ENCODE data around the gene CD93. TPM values are rescaled to one million over a fixed set of nuclear protein-coding genes. Genes with fewer than 3 reads are reported as not detected.

CD93 gene
- total RNA-seq, 1 donor from 2014 or later = 3.4 TPM

DNA sequence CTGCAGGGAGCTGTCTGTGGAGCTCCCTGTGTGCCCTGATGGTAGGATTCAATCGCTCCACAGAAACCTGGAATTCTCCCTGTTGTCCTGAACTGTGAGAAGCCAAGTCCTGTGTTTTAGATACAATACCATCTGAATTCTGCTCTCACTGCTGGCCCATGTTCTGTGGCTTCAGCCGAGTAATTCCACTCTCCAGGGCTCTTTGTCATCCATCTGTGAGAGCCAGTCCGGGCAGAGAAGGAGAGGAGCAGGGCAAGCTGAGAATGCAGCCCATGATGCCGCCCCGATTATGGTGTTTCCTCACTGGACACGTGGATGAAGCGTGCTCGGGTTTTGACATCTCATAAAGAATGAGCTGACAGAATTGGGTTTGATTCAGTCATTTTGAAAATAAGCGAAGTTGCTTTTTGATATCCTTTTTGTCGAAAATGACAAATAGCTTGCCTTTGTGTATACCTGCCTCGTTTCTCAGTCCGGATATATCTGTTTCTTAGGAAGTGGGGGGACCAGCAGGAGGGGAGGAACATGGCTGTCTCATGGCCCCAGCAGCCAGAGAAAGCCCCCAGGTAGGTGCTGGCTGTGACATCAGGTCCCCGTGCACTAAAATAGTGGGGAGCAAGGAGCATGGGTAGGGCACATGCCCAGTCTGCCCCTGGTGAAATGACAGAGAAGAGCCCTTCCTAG is 8.2 kb upstream of the CD93 start:
- peaks cover 2% of the 10 kb centered on the region for H3K27me3 Mint-ChIP-seq (ENCODE audit: low read depth)
- no peaks in the 10 kb centered on the region for H3K9me3 Mint-ChIP-seq (ENCODE audit: low read depth)
- no peak for DNase-seq (ENCODE audit: low spot score)

DNA sequence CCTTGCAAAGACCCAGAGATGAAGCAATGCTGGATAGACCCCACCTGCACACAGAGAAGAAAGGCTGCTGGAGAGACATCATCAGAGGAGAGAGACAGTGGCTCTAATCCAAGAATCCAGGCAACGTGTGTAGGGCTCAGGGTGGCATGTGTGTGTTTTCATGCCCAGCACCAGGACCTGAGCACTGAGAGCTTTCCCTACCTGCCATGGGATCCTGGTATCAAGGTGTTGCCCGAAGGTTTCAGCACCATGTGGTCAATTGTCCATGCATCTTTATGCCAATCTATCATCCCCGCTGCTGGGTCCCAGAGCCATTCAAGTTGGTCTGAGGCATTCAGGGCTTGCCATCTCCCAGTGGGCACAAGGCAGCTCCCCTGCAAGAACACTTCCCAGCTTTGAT is 7.5 kb upstream of the CD93 start:
- no peak overlapping the region for H3K4me3 Mint-ChIP-seq (ENCODE audit: unreplicated experiment)
- H3K27ac Mint-ChIP-seq (ENCODE audit: unreplicated experiment) = no peak overlapping the region
- peaks cover 1% of the 10 kb centered on the region for H3K36me3 Mint-ChIP-seq (ENCODE audit: low read depth)

More for the DNA sequence above, 8.2 kb upstream of the CD93 start:
- Mint-ChIP-seq H3K36me3 (ENCODE audit: low read depth) (peaks cover 1% of the 10 kb centered on the region), H3K4me1 (ENCODE audit: low read depth) (no peaks in the 10 kb centered on the region), H3K4me3 (ENCODE audit: unreplicated experiment) (no peak overlapping the region), H3K27ac (ENCODE audit: unreplicated experiment) (no peak overlapping the region)
- TF ChIP-seq, protein P1, sequence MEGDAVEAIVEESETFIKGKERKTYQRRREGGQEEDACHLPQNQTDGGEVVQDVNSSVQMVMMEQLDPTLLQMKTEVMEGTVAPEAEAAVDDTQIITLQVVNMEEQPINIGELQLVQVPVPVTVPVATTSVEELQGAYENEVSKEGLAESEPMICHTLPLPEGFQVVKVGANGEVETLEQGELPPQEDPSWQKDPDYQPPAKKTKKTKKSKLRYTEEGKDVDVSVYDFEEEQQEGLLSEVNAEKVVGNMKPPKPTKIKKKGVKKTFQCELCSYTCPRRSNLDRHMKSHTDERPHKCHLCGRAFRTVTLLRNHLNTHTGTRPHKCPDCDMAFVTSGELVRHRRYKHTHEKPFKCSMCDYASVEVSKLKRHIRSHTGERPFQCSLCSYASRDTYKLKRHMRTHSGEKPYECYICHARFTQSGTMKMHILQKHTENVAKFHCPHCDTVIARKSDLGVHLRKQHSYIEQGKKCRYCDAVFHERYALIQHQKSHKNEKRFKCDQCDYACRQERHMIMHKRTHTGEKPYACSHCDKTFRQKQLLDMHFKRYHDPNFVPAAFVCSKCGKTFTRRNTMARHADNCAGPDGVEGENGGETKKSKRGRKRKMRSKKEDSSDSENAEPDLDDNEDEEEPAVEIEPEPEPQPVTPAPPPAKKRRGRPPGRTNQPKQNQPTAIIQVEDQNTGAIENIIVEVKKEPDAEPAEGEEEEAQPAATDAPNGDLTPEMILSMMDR (IDR thresholded peaks at IDR 0.05) = no peak

DNA sequence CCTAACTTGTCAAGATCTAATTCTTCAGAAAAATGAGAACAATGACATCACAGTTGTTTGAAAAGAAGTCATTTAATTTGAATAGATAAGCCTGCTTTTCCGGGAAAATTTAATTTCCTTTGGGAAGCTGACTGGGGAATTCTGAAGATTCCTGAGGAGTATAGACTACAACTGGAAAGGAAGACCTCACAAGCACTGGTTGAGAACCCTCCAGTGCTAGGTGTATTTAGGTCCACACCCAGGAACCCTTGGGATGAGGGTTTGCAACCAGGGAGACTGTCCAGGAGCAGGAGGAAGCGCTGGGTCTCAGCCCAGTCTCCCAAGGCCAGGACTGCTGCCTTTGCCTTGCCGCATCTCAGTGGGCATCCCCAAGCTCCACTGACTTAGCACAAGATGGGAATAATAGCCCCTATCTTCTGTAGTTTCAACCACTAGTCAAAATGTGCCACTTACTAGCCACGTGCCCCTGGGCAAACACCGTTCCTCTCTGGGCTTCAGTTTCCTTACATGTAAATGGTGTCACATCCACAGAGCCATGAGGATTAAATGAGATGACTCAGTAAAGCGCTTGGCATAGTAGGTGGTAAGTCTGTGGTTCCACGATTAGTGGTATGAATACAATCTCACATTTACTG is 6.9 kb upstream of the CD93 start:
- Mint-ChIP-seq H3K36me3 (ENCODE audit: low read depth) (no peaks in the 10 kb centered on the region), H3K9me3 (ENCODE audit: low read depth) (no peaks in the 10 kb centered on the region), H3K4me3 (ENCODE audit: unreplicated experiment) (no peak overlapping the region), H3K4me1 (ENCODE audit: low read depth) (no peaks in the 10 kb centered on the region), H3K27me3 (ENCODE audit: low read depth) (no peaks in the 10 kb centered on the region), H3K27ac (ENCODE audit: unreplicated experiment) (no peak overlapping the region)
- DNase-seq (ENCODE audit: low spot score) = no peak
- TF ChIP-seq, protein P1 (IDR thresholded peaks at IDR 0.05) = no peak

More for the DNA sequence above, 7.5 kb upstream of the CD93 start:
- Mint-ChIP-seq H3K9me3 (ENCODE audit: low read depth) (no peaks in the 10 kb centered on the region), H3K4me1 (ENCODE audit: low read depth) (no peaks in the 10 kb centered on the region), H3K27me3 (ENCODE audit: low read depth) (peaks cover 2% of the 10 kb centered on the region)
- DNase-seq (ENCODE audit: low spot score) = no peak
- TF ChIP-seq, protein P1 (IDR thresholded peaks at IDR 0.05) = no peak

DNA sequence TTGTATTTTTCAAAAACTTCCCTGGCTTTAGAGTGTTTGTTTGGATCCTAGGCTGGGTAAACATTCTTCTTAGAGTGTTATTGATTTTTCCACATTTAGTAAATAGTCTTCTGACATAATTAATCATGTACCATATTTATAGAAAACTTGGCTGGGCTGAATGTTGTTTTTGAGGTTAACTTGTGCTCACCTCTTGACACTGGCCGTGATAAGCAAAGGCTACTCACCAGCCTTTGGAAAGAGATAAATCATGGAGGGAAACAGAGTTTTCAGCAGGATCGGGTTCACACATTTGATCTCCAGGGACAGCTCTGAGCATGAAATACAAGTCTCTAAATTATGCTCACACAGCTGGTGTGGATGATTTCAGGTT is 6.2 kb upstream of the CD93 start:
- Mint-ChIP-seq H3K9me3 (ENCODE audit: low read depth) (no peaks in the 10 kb centered on the region), H3K27me3 (ENCODE audit: low read depth) (no peaks in the 10 kb centered on the region)

DNA sequence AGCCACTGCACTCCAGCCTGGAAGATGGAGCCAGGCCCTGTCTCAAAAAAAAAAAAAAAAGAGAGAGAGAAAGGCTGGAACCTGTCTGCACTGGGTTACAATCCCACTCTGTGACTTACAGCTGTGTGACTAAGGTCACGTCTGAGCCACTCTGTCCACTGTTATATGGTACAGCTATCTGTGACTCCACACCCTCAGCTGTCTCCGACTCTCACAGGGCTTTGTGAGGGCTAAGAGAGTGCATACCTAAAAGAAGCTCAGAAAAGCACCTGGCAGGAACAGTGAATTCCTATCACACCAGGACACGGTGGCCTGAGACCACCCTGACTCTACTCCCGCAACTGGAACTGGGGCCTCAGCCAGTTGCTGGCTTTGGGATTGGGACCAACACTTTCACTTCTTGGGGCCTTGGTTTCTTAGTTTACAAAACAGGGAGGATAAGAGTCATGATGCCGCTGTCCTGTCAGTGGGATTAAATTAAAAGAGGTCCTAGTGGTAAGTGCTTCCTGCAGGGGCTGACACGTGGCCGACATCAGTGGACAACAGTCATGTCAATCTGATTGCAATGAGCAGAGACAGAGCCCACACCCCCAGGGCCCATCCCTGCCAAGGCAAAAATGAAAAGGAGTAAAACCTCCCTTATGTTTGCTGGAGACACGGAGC is 5.7 kb upstream of the CD93 start:
- Mint-ChIP-seq H3K4me3 (ENCODE audit: unreplicated experiment) (no peak overlapping the region), H3K4me1 (ENCODE audit: low read depth) (peaks cover 7% of the 10 kb centered on the region), H3K27me3 (ENCODE audit: low read depth) (no peaks in the 10 kb centered on the region), H3K36me3 (ENCODE audit: low read depth) (no peaks in the 10 kb centered on the region), H3K9me3 (ENCODE audit: low read depth) (no peaks in the 10 kb centered on the region), H3K27ac (ENCODE audit: unreplicated experiment) (no peak overlapping the region)
- TF ChIP-seq, protein P1 (IDR thresholded peaks at IDR 0.05) = no peak
- no peak for DNase-seq (ENCODE audit: low spot score)

More for the DNA sequence above, 6.2 kb upstream of the CD93 start:
- TF ChIP-seq, protein P1 (IDR thresholded peaks at IDR 0.05) = no peak
- Mint-ChIP-seq H3K4me3 (ENCODE audit: unreplicated experiment) (no peak overlapping the region), H3K36me3 (ENCODE audit: low read depth) (no peaks in the 10 kb centered on the region), H3K27ac (ENCODE audit: unreplicated experiment) (no peak overlapping the region), H3K4me1 (ENCODE audit: low read depth) (peaks cover 1% of the 10 kb centered on the region)
- no peak for DNase-seq (ENCODE audit: low spot score)
